Mesothelial cell of epicardium (in vitro differentiated cells): ENCODE data around the gene MDGA2. TPM values are rescaled to one million over a fixed set of nuclear protein-coding genes. Genes with fewer than 3 reads are reported as not detected.

Experiments used
- DNase-seq, 2 experiments: peaks; one replicate each; pipeline ENCODE4 v3.0.0; 2021; ENCODE audit warnings: low spot score in 2 of 2; ENCODE audit not compliant: unreplicated experiment in 2 of 2
- H3K27ac Mint-ChIP-seq: 2 replicates; pipeline ENCODE4 v1.8.0; 2021; ENCODE audit warnings: mixed read lengths
- H3K27me3 Mint-ChIP-seq: 2 replicates; pipeline ENCODE4 v1.8.0; 2021; ENCODE audit warnings: low read depth, mixed read lengths
- H3K36me3 Mint-ChIP-seq: 2 replicates; pipeline ENCODE4 v1.8.0; 2021; ENCODE audit warnings: mixed read lengths
- H3K4me1 Mint-ChIP-seq: 2 replicates; pipeline ENCODE4 v1.8.0; 2021; ENCODE audit warnings: mixed read lengths
- H3K4me3 Mint-ChIP-seq: 2 replicates; pipeline ENCODE4 v1.8.0; 2021; ENCODE audit warnings: mild to moderate bottlenecking, moderate library complexity, mixed read lengths
- H3K9me3 Mint-ChIP-seq: 2 replicates; pipeline ENCODE4 v1.8.0; 2021; ENCODE audit warnings: mixed read lengths
- CTCF ChIP-seq: fragments of 200-600 bp; sonication (generic); IDR thresholded peaks from one replicate; pipeline ENCODE4 v1.5.0; 2021; ENCODE audit warnings: antibody characterized with exemption; ENCODE audit not compliant: unreplicated experiment
- total RNA-seq: library from RNA; stranded (reverse); gene quantifications from 3 replicates; pipeline ENCODE4 v1.2.1, GENCODE V29; 2021

The MDGA2 gene
- total RNA-seq, 1 donor from 2014 or later = 0.27 TPM

- Mint-ChIP-seq H3K27me3 (peaks cover 3% of the 10 kb centered on the region), H3K4me1 (no peaks in the 10 kb centered on the region), H3K36me3 (no peaks in the 10 kb centered on the region), H3K4me3 (no peak overlapping the region), H3K27ac (no peak overlapping the region), H3K9me3 (no peaks in the 10 kb centered on the region)
- TF ChIP-seq CTCF = no peak
- no peak for DNase-seq
Observed at GRCh38 chr14:47392326-47392725, 283.1 kb downstream of the MDGA2 start.

DNA sequence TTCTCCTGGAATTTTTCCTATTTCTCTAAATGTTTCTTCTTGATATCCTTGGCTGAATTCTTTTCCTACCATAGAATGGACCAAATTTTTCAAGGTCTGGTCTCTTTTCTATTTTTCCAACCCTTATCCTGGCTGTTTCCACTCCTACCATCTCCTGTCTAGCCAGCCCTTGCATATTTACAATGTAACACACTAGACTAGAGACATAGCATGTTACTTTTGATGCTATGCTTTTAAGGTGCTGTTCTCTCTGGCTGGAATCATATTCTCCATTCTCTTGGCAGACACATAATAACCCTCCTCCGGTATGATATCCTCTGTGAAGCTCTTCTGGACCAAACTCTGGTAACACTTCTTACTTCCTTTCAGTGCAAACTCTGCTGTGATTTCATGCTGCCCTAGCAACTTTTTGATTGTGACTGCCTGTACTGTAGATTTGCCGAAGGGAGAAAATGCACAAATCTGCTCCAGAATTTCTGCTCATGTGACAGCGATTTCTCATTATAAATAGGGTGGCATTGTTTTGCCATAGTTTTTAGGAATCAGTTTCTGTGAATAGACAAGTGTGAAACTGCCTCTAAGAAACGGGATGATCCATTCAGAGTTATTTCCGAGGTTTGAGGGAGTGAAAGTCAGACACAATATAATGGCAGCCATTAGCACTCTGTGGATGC is 284.4 kb downstream of the MDGA2 start:
- Mint-ChIP-seq H3K36me3 (no peaks in the 10 kb centered on the region), H3K4me1 (no peaks in the 10 kb centered on the region), H3K27me3 (peaks cover 3% of the 10 kb centered on the region), H3K4me3 (no peak overlapping the region), H3K27ac (no peak overlapping the region), H3K9me3 (no peaks in the 10 kb centered on the region)
- TF ChIP-seq CTCF = no peak
- DNase-seq = no peak

- TF ChIP-seq CTCF = no peak
- Mint-ChIP-seq H3K4me1 (no peaks in the 10 kb centered on the region), H3K27me3 (peaks cover 3% of the 10 kb centered on the region), H3K4me3 (no peak overlapping the region), H3K9me3 (no peaks in the 10 kb centered on the region), H3K27ac (no peak overlapping the region), H3K36me3 (no peaks in the 10 kb centered on the region)
- no peak for DNase-seq
Observed at GRCh38 chr14:47389535-47389934, 285.9 kb downstream of the MDGA2 start.

GRCh38 chr14:47366006-47366405 is 309.4 kb downstream of the MDGA2 start:
- H3K27me3 Mint-ChIP-seq = no peaks in the 10 kb centered on the region
- DNase-seq = no peak
- H3K9me3 Mint-ChIP-seq = no peaks in the 10 kb centered on the region
- H3K4me1 Mint-ChIP-seq = no peaks in the 10 kb centered on the region
- TF ChIP-seq CTCF = no peak
- H3K4me3 Mint-ChIP-seq = no peak overlapping the region
- H3K36me3 Mint-ChIP-seq = no peaks in the 10 kb centered on the region
- no peak overlapping the region for H3K27ac Mint-ChIP-seq

DNA sequence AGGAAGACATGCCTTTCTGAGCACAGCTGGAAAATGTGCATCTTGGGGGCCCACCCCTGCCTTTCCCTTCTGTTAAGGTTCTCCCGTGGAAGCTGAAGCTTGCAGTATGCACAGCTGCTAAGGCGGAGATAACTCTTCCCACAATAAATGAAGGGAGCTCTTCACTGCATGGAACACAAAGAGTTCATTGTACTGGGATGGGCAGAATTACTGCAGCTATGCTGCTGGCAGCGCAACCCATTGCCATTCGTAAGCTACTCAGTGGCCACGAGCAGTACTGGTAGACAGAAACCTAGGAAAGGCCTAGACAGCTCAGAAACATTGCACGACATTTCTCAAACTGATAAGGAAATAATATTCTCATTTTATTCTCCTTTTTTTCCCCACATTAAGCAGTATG is 310.2 kb downstream of the MDGA2 start:
- no peaks in the 10 kb centered on the region for H3K36me3 Mint-ChIP-seq
- H3K27me3 Mint-ChIP-seq = no peaks in the 10 kb centered on the region
- H3K9me3 Mint-ChIP-seq = no peaks in the 10 kb centered on the region
- no peak for TF ChIP-seq CTCF
- H3K4me3 Mint-ChIP-seq = no peak overlapping the region
- DNase-seq = no peak
- H3K4me1 Mint-ChIP-seq = no peaks in the 10 kb centered on the region
- H3K27ac Mint-ChIP-seq = no peak overlapping the region

DNA sequence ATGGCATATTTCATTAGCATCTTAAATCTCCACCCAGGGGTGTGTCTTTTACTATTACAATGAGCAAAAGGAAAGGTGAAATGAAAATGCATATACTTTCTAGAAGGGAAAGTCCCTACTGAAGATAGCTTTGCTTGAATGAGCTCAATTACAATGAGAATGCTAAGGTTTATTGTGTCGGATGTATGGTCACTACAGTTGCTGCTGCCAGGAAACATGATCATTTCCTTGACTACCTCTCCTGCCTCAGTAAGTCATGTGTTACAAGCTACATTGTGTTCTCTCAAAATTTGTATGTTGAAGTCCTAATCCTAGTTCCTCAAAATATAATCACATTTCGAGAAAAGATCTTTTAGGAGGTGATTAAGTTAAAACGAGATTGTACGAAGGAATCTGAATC is 322.2 kb downstream of the MDGA2 start:
- Mint-ChIP-seq H3K9me3 (peaks cover 23% of the 10 kb centered on the region), H3K27me3 (no peaks in the 10 kb centered on the region), H3K4me1 (no peaks in the 10 kb centered on the region), H3K27ac (no peak overlapping the region), H3K36me3 (no peaks in the 10 kb centered on the region), H3K4me3 (no peak overlapping the region)
- DNase-seq = no peak
- TF ChIP-seq CTCF = no peak
